Measurements from ENCODE around the gene TIMP2. TPM values are rescaled to one million over a fixed set of nuclear protein-coding genes. Genes with fewer than 3 reads are reported as not detected.
"Not testable (repeated sequence)": the region's sequence is repeated elsewhere in the genome, so short reads cannot be mapped to it uniquely, and the experiment has no call there.

Gene TIMP2
- total and polyA plus RNA-seq, 8 donors, result 22.2 to 128 (median 51.0) TPM

GRCh38 chr17:78890498-78890897 is 34.7 kb downstream of the TIMP2 start:
- intact Hi-C loops (cut with DNase I), result no loop called here
- DNase-seq, result peak in 1 of 6 donors; percentile 69
- ATAC-seq, result peak in 2 of 4 donors; percentile 60 to 70
- Histone ChIP-seq H3K27ac (peak overlapping the region in 2 of 4 donors; percentile 52 to 55), H3K9me3 (no peaks in the 10 kb centered on the region), H3K36me3 (no peaks in the 10 kb centered on the region), H3K4me1 (peaks cover 0 to 8% (median 2%) of the 10 kb centered on the region in 3 donors), H3K4me3 (no peak overlapping the region), H3K27me3 (no peaks in the 10 kb centered on the region)
- no peak for TF ChIP-seq CTCF (IDR thresholded peaks at IDR 0.05)
- no peak for FAIRE-seq
- WGBS, 2 donors, result 88 to 89% methylated on average over 16 of the region's 16 CpGs

- H3K36me3 ChIP-seq; H3K4me3 ChIP-seq; H3K9me3 ChIP-seq; DNase-seq; H3K27me3 ChIP-seq; intact Hi-C loops (cut with DNase I); H3K4me1 ChIP-seq; ATAC-seq; FAIRE-seq: not testable (repeated sequence)
- peak overlapping the region in 2 of 4 donors; percentile 52 to 55 for H3K27ac ChIP-seq
- WGBS, 2 donors, result 85 to 86% methylated on average over 10 to 11 of the region's 11 CpGs
These were observed 35.1 kb downstream of the TIMP2 start for GRCh38 chr17:78890096-78890495.

- Histone ChIP-seq H3K27ac (peak overlapping the region in 2 of 4 donors; percentile 52 to 55), H3K4me3 (no peak overlapping the region), H3K4me1 (peaks cover 3 to 8% (median 7%) of the 10 kb centered on the region in 3 donors), H3K9me3 (no peaks in the 10 kb centered on the region), H3K36me3 (no peaks in the 10 kb centered on the region), H3K27me3 (no peaks in the 10 kb centered on the region)
- TF ChIP-seq CTCF (IDR thresholded peaks at IDR 0.05), result no peak
- FAIRE-seq (no peak), DNase-seq (no peak), ATAC-seq (peak in 2 of 4 donors; percentile 20 to 31)
- intact Hi-C loops (cut with DNase I), result no loop called here
- 74 to 79% methylated on average over 8 of the region's 8 CpGs for WGBS, 2 donors
These were observed 35.7 kb downstream of the TIMP2 start for GRCh38 chr17:78889531-78889930.

GRCh38 chr17:78888941-78889518 is 36.2 kb downstream of the TIMP2 start:
- intact Hi-C loops (cut with DNase I), result no loop called here
- Histone ChIP-seq H3K27me3 (no peaks in the 10 kb centered on the region), H3K4me1 (peaks cover 4 to 11% (median 8%) of the 10 kb centered on the region in 3 donors), H3K36me3 (no peaks in the 10 kb centered on the region), H3K4me3 (no peak overlapping the region), H3K27ac (peak overlapping the region in 2 of 4 donors; percentile 52 to 55), H3K9me3 (no peaks in the 10 kb centered on the region)
- no peak for TF ChIP-seq CTCF (IDR thresholded peaks at IDR 0.05)
- FAIRE-seq (no peak), DNase-seq (no peak), ATAC-seq (peak in 1 of 4 donors; percentile 23)
- WGBS, 2 donors, result 68 to 70% methylated on average over 10 of the region's 10 CpGs

GRCh38 chr17:78886954-78887353 is 38.2 kb downstream of the TIMP2 start:
- Histone ChIP-seq H3K9me3 (no peaks in the 10 kb centered on the region), H3K4me1 (peaks cover 4 to 13% (median 8%) of the 10 kb centered on the region in 3 donors), H3K27ac (no peak overlapping the region), H3K27me3 (no peaks in the 10 kb centered on the region), H3K4me3 (no peak overlapping the region), H3K36me3 (no peaks in the 10 kb centered on the region)
- no peak for DNase-seq
- 94 to 95% methylated on average over 12 of the region's 12 CpGs for WGBS, 2 donors
- no peak for FAIRE-seq
- no peak for ATAC-seq
- TF ChIP-seq CTCF (IDR thresholded peaks at IDR 0.05), result no peak
- intact Hi-C loops (cut with DNase I), result no loop called here
